ENCODE measurements around the gene CYGB.

DNA sequence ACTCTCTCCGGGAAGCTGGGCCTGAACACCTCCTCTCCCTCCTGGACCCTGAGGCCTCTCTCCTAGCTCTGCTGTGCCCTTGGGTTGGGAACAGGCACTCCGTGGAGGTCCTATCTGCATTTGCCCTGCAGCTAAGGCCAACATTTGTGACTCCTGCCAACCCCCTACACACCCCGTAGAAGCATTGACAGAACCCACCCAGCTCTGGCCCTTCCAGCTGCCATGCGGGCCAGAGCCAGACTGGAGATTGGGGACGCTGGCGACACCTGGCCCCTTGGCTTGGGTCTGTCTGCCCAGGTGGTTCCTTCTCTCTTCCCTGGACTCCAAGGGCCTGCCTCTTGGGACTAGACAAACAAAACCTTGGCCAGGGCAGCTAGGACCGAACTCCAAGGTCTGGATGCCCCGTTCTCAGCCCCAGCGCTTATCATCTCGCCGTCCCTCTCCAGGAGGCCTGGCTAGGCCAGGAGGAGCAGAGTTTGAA lies 35.6 kb downstream of the CYGB start:
- TF ChIP-seq POLR2A (IDR thresholded peaks at IDR 0.05) (no peak), CTCF (IDR thresholded peaks at IDR 0.05) (no peak)

All from vagina (tissue), 2 donors.